Measurements from ENCODE around the gene ERBB4.

GRCh38 chr2:211487733-211488132 is 1050.9 kb downstream of the ERBB4 start:
- TF ChIP-seq ZNF565 (CRISPR knock-in tag; conservative IDR thresholded peaks at IDR 0.05; ENCODE audit: low read depth) (no peak), CREB5 (CRISPR knock-in tag; IDR thresholded peaks at IDR 0.05; ENCODE audit: low read depth) (no peak), ZFP3 (CRISPR knock-in tag; IDR thresholded peaks at IDR 0.05) (no peak), TCF4 (CRISPR knock-in tag; IDR thresholded peaks at IDR 0.05; ENCODE audit: borderline replicate concordance) (no peak), SNAI2 (CRISPR knock-in tag; IDR thresholded peaks at IDR 0.05) (no peak), TOX (CRISPR knock-in tag; IDR thresholded peaks at IDR 0.05; ENCODE audit: borderline replicate concordance) (no peak), BACH2 (CRISPR knock-in tag; IDR thresholded peaks at IDR 0.05; ENCODE audit: borderline replicate concordance) (no peak), ESRRG (CRISPR knock-in tag; IDR thresholded peaks at IDR 0.05) (no peak), ZNF70 (CRISPR knock-in tag; IDR thresholded peaks at IDR 0.05) (no peak), ZC3H10 (CRISPR knock-in tag; IDR thresholded peaks at IDR 0.05) (no peak), ZFP30 (CRISPR knock-in tag; IDR thresholded peaks at IDR 0.05) (no peak), ISL1 (CRISPR knock-in tag; IDR thresholded peaks at IDR 0.05) (no peak), RARB (CRISPR knock-in tag; IDR thresholded peaks at IDR 0.05) (no peak)
- TF ChIP-seq, protein P1, sequence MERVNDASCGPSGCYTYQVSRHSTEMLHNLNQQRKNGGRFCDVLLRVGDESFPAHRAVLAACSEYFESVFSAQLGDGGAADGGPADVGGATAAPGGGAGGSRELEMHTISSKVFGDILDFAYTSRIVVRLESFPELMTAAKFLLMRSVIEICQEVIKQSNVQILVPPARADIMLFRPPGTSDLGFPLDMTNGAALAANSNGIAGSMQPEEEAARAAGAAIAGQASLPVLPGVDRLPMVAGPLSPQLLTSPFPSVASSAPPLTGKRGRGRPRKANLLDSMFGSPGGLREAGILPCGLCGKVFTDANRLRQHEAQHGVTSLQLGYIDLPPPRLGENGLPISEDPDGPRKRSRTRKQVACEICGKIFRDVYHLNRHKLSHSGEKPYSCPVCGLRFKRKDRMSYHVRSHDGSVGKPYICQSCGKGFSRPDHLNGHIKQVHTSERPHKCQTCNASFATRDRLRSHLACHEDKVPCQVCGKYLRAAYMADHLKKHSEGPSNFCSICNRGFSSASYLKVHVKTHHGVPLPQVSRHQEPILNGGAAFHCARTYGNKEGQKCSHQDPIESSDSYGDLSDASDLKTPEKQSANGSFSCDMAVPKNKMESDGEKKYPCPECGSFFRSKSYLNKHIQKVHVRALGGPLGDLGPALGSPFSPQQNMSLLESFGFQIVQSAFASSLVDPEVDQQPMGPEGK (CRISPR knock-in tag; IDR thresholded peaks at IDR 0.05; ENCODE audit: borderline replicate concordance), result no peak

Data from SK-N-SH treated with all-trans-retinoic acid at 6 μM for 48 hours (cell line).